Stomach (tissue), 4 donors: ENCODE results near the gene NOP56.

ENCODE experiments used
- EP300 ChIP-seq: sonication (generic); formaldehyde crosslinking; IDR thresholded peaks from one replicate; pipeline ENCODE4 v1.6.1; 2017; ENCODE audit warnings: antibody characterized with exemption
- POLR2A ChIP-seq, 4 donors: fragments of 450-650 bp; IDR thresholded peaks; one replicate each; pipeline ENCODE4 v1.6.1; 2016; ENCODE audit warnings: antibody characterized with exemption in 4 of 4, control low read depth in 2 of 4, mild to moderate bottlenecking in 1 of 4, moderate library complexity in 1 of 4
- POLR2AphosphoS5 ChIP-seq, 3 donors: sonication (generic); formaldehyde crosslinking; IDR thresholded peaks; one replicate each; pipeline ENCODE4 v1.6.1; 2016; ENCODE audit warnings: antibody characterized with exemption in 3 of 3
- TF ChIP-seq, protein P1 (sequence below), 7 experiments: fragments of 450-650 bp in 4 of 7; fragments of 200-600 bp in 3 of 7; sonication (generic) in 3 of 7; IDR thresholded peaks; one replicate each; pipeline ENCODE4 v1.5.1; 2016 to 2019; ENCODE audit warnings: antibody characterized with exemption in 7 of 7, control low read depth in 2 of 7, mild to moderate bottlenecking in 1 of 7

DNA sequence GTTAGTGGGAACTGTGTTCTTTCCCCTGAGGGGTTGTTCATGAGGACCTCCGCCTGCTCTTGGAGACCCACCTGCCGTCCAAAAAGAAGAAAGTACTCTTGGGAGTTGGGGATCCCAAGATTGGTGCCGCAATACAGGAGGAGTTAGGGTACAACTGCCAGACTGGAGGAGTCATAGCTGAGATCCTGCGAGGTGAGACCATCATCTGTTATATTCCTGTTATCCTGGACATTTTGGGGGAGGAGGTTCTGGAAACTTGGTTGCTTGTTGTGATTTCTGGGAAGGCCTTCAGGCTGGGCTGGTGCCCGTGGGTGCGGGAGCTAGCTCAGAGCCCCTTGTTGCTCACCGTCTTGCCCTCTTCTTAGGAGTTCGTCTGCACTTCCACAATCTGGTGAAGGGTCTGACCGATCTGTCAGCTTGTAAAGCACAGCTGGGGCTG, 2.0 kb downstream of the NOP56 start:
- TF ChIP-seq, protein P1, sequence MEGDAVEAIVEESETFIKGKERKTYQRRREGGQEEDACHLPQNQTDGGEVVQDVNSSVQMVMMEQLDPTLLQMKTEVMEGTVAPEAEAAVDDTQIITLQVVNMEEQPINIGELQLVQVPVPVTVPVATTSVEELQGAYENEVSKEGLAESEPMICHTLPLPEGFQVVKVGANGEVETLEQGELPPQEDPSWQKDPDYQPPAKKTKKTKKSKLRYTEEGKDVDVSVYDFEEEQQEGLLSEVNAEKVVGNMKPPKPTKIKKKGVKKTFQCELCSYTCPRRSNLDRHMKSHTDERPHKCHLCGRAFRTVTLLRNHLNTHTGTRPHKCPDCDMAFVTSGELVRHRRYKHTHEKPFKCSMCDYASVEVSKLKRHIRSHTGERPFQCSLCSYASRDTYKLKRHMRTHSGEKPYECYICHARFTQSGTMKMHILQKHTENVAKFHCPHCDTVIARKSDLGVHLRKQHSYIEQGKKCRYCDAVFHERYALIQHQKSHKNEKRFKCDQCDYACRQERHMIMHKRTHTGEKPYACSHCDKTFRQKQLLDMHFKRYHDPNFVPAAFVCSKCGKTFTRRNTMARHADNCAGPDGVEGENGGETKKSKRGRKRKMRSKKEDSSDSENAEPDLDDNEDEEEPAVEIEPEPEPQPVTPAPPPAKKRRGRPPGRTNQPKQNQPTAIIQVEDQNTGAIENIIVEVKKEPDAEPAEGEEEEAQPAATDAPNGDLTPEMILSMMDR (IDR thresholded peaks at IDR 0.05) = no peak
- TF ChIP-seq POLR2A (IDR thresholded peaks at IDR 0.05) = no peak
- no peak for TF ChIP-seq EP300
- TF ChIP-seq POLR2AphosphoS5 (IDR thresholded peaks at IDR 0.05) = no peak
